ENCODE measurements around the gene FAM53B.

DNA sequence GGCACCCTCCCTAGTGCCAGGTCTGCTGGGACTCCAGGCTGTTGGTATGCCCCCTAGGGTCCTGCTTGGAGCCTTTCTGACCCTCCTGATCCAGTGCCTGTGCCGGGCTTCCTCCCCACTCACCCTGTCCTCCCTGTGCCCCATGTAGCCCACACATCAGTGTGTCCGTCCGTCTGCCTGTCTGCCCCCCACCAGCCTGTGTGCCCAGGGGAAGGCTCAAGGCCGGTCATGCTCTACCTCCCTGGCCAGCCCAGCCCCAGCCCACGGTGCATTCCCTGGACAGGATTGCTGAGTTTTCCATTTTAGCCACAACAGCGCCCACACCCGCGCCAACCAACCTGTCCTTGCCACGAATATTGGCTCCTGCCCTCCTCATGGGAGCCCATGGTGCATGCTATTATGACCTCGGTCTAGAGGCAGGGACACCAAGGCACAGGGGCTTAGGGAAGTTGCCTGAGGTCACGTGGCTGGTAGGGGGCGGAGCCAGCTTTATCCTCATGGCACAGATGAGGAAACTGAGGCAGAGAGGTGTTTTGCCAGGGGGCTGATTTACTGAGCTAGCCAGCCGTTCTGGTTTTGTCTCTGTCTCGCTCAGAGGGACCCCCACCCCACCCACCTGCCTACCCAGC lies 136.0 kb downstream of the FAM53B start:
- TF ChIP-seq, protein P1, sequence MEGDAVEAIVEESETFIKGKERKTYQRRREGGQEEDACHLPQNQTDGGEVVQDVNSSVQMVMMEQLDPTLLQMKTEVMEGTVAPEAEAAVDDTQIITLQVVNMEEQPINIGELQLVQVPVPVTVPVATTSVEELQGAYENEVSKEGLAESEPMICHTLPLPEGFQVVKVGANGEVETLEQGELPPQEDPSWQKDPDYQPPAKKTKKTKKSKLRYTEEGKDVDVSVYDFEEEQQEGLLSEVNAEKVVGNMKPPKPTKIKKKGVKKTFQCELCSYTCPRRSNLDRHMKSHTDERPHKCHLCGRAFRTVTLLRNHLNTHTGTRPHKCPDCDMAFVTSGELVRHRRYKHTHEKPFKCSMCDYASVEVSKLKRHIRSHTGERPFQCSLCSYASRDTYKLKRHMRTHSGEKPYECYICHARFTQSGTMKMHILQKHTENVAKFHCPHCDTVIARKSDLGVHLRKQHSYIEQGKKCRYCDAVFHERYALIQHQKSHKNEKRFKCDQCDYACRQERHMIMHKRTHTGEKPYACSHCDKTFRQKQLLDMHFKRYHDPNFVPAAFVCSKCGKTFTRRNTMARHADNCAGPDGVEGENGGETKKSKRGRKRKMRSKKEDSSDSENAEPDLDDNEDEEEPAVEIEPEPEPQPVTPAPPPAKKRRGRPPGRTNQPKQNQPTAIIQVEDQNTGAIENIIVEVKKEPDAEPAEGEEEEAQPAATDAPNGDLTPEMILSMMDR (IDR thresholded peaks at IDR 0.05; ENCODE audit: low read length) = no peak
- TF ChIP-seq EZH2 (optimal IDR thresholded peaks at IDR 0.05; ENCODE audit: low read depth, low read length) (no peak), EZH2phosphoT487 (IDR thresholded peaks at IDR 0.05; ENCODE audit: low read length) (no peak)

Data from MM.1S (cell line).